ENCODE data around the gene G6PC1. TPM values are rescaled to one million over a fixed set of nuclear protein-coding genes. Genes with fewer than 3 reads are reported as not detected.

Gene G6PC1
- total RNA-seq, 1 experiment from 2014 or later = 0.10 TPM

Other genes starting within 250 kb of the G6PC1 start
- gene TUBG2, start 241.5 kb upstream of the G6PC1 start, total RNA-seq (2021; ENCODE audit: unreplicated experiment) = 20.9 TPM
- gene PLEKHH3, start 223.8 kb upstream of the G6PC1 start, total RNA-seq (2021; ENCODE audit: unreplicated experiment) = 66.3 TPM
- gene CCR10, start 219.0 kb upstream of the G6PC1 start, total RNA-seq (2021; ENCODE audit: unreplicated experiment) = 0.66 TPM
- 6.4 TPM for gene CNTNAP1, start 218.3 kb upstream of the G6PC1 start, total RNA-seq (2021; ENCODE audit: unreplicated experiment)
- 29.3 TPM for gene EZH1, start 155.8 kb upstream of the G6PC1 start, total RNA-seq (2021; ENCODE audit: unreplicated experiment)
- gene RAMP2, start 139.6 kb upstream of the G6PC1 start, total RNA-seq (2021; ENCODE audit: unreplicated experiment) = not detected
- gene VPS25, start 127.3 kb upstream of the G6PC1 start, total RNA-seq (2021; ENCODE audit: unreplicated experiment) = 57.0 TPM
- 4.5 TPM for gene WNK4, start 120.2 kb upstream of the G6PC1 start, total RNA-seq (2021; ENCODE audit: unreplicated experiment)
- gene COA3, start 102.1 kb upstream of the G6PC1 start, total RNA-seq (2021; ENCODE audit: unreplicated experiment) = 37.1 TPM
- gene CNTD1, start 101.9 kb upstream of the G6PC1 start, total RNA-seq (2021; ENCODE audit: unreplicated experiment) = not detected
- 84.3 TPM for gene BECN1, start 76.5 kb upstream of the G6PC1 start, total RNA-seq (2021; ENCODE audit: unreplicated experiment)
- 163 TPM for gene PSME3, start 67.4 kb upstream of the G6PC1 start, total RNA-seq (2021; ENCODE audit: unreplicated experiment)
- 8.0 TPM for gene AOC2, start 56.2 kb upstream of the G6PC1 start, total RNA-seq (2021; ENCODE audit: unreplicated experiment)
- 5.9 TPM for gene AOC3, start 49.6 kb upstream of the G6PC1 start, total RNA-seq (2021; ENCODE audit: unreplicated experiment)
- 65.9 TPM for gene AARSD1, start 63.7 kb downstream of the G6PC1 start, total RNA-seq (2021; ENCODE audit: unreplicated experiment)
- gene PTGES3L, start 79.3 kb downstream of the G6PC1 start, total RNA-seq (2021; ENCODE audit: unreplicated experiment) = 1.7 TPM
- gene RUNDC1, start 79.8 kb downstream of the G6PC1 start, total RNA-seq (2021; ENCODE audit: unreplicated experiment) = 13.0 TPM
- 1,295 TPM for gene RPL27, start 97.6 kb downstream of the G6PC1 start, total RNA-seq (2021; ENCODE audit: unreplicated experiment)
- gene IFI35, start 106.0 kb downstream of the G6PC1 start, total RNA-seq (2021; ENCODE audit: unreplicated experiment) = 14.8 TPM
- 197 TPM for gene VAT1, start 121.6 kb downstream of the G6PC1 start, total RNA-seq (2021; ENCODE audit: unreplicated experiment)
- 0.66 TPM for gene RND2, start 124.4 kb downstream of the G6PC1 start, total RNA-seq (2021; ENCODE audit: unreplicated experiment)
- 44.1 TPM for gene BRCA1, start 224.6 kb downstream of the G6PC1 start, total RNA-seq (2021; ENCODE audit: unreplicated experiment)